ENCODE results near the gene UBTD2. TPM values are rescaled to one million over a fixed set of nuclear protein-coding genes. Genes with fewer than 3 reads are reported as not detected.

UBTD2 gene
- total and polyA plus RNA-seq, 9 of the 15 experiments (the other 6 are each of a cell fraction or from before 2014, with no cell fraction given): 0.01 to 0.46 (median 0.15) TPM; not detected in 1

DNA sequence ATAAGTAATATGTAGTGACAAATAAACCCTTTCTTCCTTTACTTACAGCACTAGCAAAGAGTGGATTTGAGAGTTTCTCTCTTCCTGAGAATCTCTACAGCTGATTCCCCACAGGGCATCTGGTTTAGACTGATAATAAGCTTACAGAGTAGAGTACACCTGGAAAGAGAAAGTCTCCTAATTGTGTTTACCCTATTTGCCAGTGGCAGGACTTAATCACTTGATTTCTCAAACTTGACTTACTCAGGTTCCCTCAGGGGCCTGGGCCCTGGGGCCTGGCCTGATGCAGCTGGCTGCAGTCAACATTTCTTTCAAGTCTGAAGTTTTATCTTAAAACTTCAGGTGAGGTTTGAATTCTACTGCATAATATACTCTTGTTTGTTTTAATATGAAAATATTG lies 38.0 kb upstream of the UBTD2 start (continued):
- TF ChIP-seq, protein P1, sequence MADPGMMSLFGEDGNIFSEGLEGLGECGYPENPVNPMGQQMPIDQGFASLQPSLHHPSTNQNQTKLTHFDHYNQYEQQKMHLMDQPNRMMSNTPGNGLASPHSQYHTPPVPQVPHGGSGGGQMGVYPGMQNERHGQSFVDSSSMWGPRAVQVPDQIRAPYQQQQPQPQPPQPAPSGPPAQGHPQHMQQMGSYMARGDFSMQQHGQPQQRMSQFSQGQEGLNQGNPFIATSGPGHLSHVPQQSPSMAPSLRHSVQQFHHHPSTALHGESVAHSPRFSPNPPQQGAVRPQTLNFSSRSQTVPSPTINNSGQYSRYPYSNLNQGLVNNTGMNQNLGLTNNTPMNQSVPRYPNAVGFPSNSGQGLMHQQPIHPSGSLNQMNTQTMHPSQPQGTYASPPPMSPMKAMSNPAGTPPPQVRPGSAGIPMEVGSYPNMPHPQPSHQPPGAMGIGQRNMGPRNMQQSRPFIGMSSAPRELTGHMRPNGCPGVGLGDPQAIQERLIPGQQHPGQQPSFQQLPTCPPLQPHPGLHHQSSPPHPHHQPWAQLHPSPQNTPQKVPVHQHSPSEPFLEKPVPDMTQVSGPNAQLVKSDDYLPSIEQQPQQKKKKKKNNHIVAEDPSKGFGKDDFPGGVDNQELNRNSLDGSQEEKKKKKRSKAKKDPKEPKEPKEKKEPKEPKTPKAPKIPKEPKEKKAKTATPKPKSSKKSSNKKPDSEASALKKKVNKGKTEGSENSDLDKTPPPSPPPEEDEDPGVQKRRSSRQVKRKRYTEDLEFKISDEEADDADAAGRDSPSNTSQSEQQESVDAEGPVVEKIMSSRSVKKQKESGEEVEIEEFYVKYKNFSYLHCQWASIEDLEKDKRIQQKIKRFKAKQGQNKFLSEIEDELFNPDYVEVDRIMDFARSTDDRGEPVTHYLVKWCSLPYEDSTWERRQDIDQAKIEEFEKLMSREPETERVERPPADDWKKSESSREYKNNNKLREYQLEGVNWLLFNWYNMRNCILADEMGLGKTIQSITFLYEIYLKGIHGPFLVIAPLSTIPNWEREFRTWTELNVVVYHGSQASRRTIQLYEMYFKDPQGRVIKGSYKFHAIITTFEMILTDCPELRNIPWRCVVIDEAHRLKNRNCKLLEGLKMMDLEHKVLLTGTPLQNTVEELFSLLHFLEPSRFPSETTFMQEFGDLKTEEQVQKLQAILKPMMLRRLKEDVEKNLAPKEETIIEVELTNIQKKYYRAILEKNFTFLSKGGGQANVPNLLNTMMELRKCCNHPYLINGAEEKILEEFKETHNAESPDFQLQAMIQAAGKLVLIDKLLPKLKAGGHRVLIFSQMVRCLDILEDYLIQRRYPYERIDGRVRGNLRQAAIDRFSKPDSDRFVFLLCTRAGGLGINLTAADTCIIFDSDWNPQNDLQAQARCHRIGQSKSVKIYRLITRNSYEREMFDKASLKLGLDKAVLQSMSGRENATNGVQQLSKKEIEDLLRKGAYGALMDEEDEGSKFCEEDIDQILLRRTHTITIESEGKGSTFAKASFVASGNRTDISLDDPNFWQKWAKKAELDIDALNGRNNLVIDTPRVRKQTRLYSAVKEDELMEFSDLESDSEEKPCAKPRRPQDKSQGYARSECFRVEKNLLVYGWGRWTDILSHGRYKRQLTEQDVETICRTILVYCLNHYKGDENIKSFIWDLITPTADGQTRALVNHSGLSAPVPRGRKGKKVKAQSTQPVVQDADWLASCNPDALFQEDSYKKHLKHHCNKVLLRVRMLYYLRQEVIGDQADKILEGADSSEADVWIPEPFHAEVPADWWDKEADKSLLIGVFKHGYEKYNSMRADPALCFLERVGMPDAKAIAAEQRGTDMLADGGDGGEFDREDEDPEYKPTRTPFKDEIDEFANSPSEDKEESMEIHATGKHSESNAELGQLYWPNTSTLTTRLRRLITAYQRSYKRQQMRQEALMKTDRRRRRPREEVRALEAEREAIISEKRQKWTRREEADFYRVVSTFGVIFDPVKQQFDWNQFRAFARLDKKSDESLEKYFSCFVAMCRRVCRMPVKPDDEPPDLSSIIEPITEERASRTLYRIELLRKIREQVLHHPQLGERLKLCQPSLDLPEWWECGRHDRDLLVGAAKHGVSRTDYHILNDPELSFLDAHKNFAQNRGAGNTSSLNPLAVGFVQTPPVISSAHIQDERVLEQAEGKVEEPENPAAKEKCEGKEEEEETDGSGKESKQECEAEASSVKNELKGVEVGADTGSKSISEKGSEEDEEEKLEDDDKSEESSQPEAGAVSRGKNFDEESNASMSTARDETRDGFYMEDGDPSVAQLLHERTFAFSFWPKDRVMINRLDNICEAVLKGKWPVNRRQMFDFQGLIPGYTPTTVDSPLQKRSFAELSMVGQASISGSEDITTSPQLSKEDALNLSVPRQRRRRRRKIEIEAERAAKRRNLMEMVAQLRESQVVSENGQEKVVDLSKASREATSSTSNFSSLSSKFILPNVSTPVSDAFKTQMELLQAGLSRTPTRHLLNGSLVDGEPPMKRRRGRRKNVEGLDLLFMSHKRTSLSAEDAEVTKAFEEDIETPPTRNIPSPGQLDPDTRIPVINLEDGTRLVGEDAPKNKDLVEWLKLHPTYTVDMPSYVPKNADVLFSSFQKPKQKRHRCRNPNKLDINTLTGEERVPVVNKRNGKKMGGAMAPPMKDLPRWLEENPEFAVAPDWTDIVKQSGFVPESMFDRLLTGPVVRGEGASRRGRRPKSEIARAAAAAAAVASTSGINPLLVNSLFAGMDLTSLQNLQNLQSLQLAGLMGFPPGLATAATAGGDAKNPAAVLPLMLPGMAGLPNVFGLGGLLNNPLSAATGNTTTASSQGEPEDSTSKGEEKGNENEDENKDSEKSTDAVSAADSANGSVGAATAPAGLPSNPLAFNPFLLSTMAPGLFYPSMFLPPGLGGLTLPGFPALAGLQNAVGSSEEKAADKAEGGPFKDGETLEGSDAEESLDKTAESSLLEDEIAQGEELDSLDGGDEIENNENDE (IDR thresholded peaks at IDR 0.05; ENCODE audit: low read depth, low read length): no peak
- TF ChIP-seq, protein P2, sequence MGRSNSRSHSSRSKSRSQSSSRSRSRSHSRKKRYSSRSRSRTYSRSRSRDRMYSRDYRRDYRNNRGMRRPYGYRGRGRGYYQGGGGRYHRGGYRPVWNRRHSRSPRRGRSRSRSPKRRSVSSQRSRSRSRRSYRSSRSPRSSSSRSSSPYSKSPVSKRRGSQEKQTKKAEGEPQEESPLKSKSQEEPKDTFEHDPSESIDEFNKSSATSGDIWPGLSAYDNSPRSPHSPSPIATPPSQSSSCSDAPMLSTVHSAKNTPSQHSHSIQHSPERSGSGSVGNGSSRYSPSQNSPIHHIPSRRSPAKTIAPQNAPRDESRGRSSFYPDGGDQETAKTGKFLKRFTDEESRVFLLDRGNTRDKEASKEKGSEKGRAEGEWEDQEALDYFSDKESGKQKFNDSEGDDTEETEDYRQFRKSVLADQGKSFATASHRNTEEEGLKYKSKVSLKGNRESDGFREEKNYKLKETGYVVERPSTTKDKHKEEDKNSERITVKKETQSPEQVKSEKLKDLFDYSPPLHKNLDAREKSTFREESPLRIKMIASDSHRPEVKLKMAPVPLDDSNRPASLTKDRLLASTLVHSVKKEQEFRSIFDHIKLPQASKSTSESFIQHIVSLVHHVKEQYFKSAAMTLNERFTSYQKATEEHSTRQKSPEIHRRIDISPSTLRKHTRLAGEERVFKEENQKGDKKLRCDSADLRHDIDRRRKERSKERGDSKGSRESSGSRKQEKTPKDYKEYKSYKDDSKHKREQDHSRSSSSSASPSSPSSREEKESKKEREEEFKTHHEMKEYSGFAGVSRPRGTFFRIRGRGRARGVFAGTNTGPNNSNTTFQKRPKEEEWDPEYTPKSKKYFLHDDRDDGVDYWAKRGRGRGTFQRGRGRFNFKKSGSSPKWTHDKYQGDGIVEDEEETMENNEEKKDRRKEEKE (IDR thresholded peaks at IDR 0.05; ENCODE audit: borderline replicate concordance in 1 of 2, control insufficient read depth in 1 of 2, low read depth in 2 of 2, low read length in 1 of 2): no peak
- TF ChIP-seq PHTF2 (CRISPR knock-in tag; IDR thresholded peaks at IDR 0.05): no peak
- no peak for TF ChIP-seq TAF15 (IDR thresholded peaks at IDR 0.05; ENCODE audit: low read depth, low read length)
- TF ChIP-seq ZNF76 (CRISPR knock-in tag; IDR thresholded peaks at IDR 0.05; ENCODE audit: borderline replicate concordance): no peak
- TF ChIP-seq TEAD1 (CRISPR knock-in tag; IDR thresholded peaks at IDR 0.05): no peak
- TF ChIP-seq, protein P3, sequence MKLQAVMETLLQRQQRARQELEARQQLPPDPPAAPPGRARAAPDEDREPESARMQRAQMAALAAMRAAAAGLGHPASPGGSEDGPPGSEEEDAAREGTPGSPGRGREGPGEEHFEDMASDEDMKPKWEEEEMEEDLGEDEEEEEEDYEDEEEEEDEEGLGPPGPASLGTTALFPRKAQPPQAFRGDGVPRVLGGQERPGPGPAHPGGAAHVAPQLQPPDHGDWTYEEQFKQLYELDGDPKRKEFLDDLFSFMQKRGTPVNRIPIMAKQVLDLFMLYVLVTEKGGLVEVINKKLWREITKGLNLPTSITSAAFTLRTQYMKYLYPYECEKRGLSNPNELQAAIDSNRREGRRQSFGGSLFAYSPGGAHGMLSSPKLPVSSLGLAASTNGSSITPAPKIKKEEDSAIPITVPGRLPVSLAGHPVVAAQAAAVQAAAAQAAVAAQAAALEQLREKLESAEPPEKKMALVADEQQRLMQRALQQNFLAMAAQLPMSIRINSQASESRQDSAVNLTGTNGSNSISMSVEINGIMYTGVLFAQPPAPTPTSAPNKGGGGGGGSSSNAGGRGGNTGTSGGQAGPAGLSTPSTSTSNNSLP (IDR thresholded peaks at IDR 0.05; ENCODE audit: borderline replicate concordance, low read depth, low read length): no peak
